HG02678 (cell line): ENCODE data around the gene COL23A1.
"Not testable (repeated sequence)": the region's sequence is repeated elsewhere in the genome, so short reads cannot be mapped to it uniquely, and the experiment has no call there.

Experiments used
- ATAC-seq: cut with Tn5 transposase; IDR thresholded peaks from one replicate; pipeline ENCODE4 v1.9.1; 2021; ENCODE audit warnings: mild to moderate bottlenecking, moderate library complexity; ENCODE audit not compliant: unreplicated experiment

Gene COL23A1

GRCh38 chr5:178511172-178511571, 79.0 kb downstream of the COL23A1 start:
- no peak for ATAC-seq

- ATAC-seq, result no peak
Observed at GRCh38 chr5:178509491-178510057, 80.6 kb downstream of the COL23A1 start.

GRCh38 chr5:178507151-178507932, 82.9 kb downstream of the COL23A1 start:
- no peak for ATAC-seq

GRCh38 chr5:178505639-178506407, 84.4 kb downstream of the COL23A1 start:
- ATAC-seq, result no peak

- no peak for ATAC-seq
Observed at GRCh38 chr5:178504340-178504960, 85.7 kb downstream of the COL23A1 start.

GRCh38 chr5:178502401-178503100, 87.6 kb downstream of the COL23A1 start:
- no peak for ATAC-seq

GRCh38 chr5:178499352-178499751, 90.8 kb downstream of the COL23A1 start:
- no peak for ATAC-seq

- no peak for ATAC-seq
Observed at GRCh38 chr5:178496642-178497041, 93.6 kb downstream of the COL23A1 start.

GRCh38 chr5:178496214-178496613, 94.0 kb downstream of the COL23A1 start:
- ATAC-seq, result no peak

- ATAC-seq, result no peak
Observed at GRCh38 chr5:178495706-178496105, 94.5 kb downstream of the COL23A1 start.

- ATAC-seq, result no peak
Observed at GRCh38 chr5:178492278-178492677, 97.9 kb downstream of the COL23A1 start.

- no peak for ATAC-seq
Observed at GRCh38 chr5:178490935-178491652, 99.1 kb downstream of the COL23A1 start.

- no peak for ATAC-seq
Observed at GRCh38 chr5:178489271-178489976, 100.8 kb downstream of the COL23A1 start.

GRCh38 chr5:178488696-178489095, 101.5 kb downstream of the COL23A1 start:
- ATAC-seq, result no peak

- ATAC-seq, result no peak
Observed at GRCh38 chr5:178487911-178488600, 102.1 kb downstream of the COL23A1 start.

GRCh38 chr5:178486878-178487512, 103.2 kb downstream of the COL23A1 start:
- not testable (repeated sequence) for ATAC-seq

GRCh38 chr5:178486239-178486641, 104.0 kb downstream of the COL23A1 start:
- no peak for ATAC-seq

- no peak for ATAC-seq
Observed at GRCh38 chr5:178483620-178484019, 106.6 kb downstream of the COL23A1 start.
